Islet of Langerhans (tissue), 1 donor: ENCODE results near the gene PARP9.
A peak's percentile ranks its signal among the peaks of the same experiment; 100 is the strongest.
"Not testable (repeated sequence)": the region's sequence is repeated elsewhere in the genome, so short reads cannot be mapped to it uniquely, and the experiment has no call there.

Source experiments
- FAIRE-seq: peaks from one replicate; lab custom pipeline; 2011; peaks lifted over from hg19 to GRCh38; lab: Jason Lieb, UNC

PARP9 gene

GRCh38 chr3:122576174-122576940 is 12.3 kb upstream of the PARP9 start:
- FAIRE-seq, result no peak

GRCh38 chr3:122572940-122573412 is 8.9 kb upstream of the PARP9 start:
- no peak for FAIRE-seq

GRCh38 chr3:122568755-122569154 is 4.7 kb upstream of the PARP9 start:
- FAIRE-seq, result no peak

- FAIRE-seq, result not testable (repeated sequence)
Observed at GRCh38 chr3:122568131-122568530, 4.0 kb upstream of the PARP9 start.

- no peak for FAIRE-seq
Observed at GRCh38 chr3:122563717-122564025, 429 bp downstream of the PARP9 start.

DNA sequence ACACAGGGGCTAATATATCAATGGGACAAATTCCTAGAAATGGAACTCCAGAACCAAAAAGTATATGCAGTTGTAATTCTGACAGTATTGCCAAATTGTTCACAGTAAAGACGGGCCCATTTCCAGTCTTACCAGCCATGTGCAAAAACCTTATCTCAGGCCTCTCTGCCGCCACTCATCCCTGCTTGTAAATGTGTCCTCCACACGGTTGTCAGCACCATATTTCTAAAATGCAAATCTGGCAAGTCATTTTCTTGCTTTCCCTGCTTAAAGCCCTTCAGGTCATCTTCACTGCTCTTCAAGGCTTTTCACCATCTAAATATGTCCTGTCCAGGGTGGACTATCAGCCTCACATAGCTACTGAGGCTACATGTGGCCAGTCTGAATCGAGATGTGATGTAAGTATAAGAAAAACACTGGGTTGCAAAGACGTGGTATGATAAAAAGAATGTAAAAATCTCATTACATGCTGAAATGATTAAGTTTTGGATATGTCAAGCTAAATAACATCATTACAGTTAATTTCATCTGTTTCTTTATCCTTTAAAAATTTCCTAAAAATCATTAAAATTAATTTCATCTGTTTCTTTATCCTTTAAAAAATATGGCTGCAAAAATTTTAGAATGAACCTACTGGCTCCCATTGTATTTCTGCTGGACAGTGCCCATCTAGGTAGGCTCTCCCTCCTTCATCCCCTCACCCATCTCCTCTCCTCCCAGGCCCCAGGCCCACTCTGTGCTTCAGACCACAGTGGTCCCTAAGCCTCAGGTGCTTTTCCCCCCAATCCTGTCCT is 980 bp downstream of the PARP9 start:
- FAIRE-seq, result no peak

DNA sequence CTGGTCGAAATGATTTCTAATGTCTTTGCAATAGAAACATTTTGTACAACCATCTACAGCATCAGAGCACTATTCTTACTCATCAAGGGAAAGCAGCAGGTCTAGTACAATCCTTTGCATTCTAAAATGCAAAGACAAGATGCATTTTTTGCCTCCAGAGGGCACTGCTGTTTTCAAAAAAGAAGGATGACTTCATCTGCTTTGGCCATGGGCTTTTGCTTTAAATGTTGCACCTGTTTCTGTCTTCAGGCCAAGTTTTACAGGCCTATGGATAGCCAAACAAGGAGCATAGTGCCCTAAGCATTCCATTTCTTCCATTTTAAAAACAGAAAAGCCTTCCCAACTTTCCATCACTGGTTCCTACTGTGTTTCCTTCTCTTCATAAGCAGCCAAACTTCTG is 3.4 kb downstream of the PARP9 start:
- peak; percentile 95 for FAIRE-seq

DNA sequence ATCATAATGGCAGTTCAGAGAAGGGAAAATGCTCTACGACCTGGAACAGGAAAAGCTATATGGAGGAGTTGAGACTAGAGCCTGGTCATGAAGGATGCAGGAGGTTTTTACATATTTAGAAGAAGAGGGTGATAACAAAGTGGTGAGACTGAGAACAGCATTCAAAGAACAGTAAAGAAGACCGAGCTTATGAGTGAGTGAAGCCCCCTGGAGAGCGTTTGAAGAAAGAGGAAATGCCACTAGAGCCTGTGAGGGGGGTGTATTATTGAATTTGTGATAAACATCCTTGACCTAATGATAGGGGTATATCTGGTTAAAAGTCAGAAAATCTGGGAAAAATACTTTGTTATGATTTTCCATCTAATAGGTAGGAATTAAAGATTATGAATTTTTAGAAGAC is 4.2 kb downstream of the PARP9 start:
- FAIRE-seq, result no peak

DNA sequence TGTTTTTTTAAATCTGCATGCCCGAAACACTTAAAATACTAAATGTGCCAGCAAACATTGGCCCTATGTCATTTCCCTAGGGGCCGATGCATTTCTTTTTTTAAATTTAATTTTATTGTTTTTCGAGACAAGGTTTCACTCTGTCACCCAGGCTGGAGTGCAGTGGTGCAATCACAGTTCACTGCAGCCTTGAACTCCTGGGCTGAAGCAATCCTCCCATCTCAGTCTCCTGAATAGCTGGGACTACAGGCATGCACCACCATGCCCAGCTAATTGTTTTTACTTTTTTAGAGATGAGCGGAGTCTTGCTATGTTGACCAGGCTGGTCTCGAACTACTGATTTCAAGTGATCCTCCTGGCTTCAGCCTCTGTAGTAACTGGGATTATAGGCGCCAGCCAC is 5.5 kb downstream of the PARP9 start:
- no peak for FAIRE-seq

GRCh38 chr3:122557356-122557755 is 6.7 kb downstream of the PARP9 start:
- no peak for FAIRE-seq

DNA sequence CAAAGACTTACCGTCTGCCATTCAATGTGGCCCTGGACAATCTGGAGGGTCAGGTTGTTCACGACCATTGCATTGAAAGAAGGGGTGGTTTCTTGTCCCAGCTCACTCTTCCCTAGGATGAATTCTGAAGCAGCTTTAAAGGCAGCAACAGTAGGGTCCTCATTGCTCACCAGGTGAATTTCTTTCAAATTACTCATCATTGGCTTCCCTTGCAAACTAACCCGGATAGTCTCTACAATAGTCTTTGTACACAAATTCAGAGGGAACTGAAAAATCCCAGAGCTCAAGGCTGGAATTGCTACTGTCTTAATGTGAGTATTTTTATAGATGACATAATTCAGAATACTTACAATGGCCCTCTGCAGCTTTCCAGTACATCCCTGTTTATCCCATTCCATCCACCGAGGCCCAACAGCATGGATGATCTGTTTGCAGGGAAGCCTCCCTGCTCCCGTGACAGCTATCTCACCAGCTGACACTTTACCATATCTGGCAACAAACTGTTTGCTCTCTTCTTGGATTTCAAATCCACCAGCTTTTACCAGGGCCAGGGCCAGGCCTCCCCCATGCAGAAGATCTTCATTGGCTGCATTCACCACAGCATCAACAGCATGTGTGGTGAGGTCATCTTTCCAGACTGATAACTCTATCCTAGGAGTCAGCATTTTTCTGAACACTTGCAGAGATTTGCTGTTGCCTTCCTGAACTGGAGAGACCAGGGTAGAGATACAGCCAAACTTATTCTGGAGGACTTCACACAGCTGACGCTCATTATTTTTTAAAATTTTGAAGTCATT is 8.6 kb downstream of the PARP9 start:
- FAIRE-seq, result no peak

GRCh38 chr3:122553171-122553570 is 10.9 kb downstream of the PARP9 start:
- FAIRE-seq, result no peak

DNA sequence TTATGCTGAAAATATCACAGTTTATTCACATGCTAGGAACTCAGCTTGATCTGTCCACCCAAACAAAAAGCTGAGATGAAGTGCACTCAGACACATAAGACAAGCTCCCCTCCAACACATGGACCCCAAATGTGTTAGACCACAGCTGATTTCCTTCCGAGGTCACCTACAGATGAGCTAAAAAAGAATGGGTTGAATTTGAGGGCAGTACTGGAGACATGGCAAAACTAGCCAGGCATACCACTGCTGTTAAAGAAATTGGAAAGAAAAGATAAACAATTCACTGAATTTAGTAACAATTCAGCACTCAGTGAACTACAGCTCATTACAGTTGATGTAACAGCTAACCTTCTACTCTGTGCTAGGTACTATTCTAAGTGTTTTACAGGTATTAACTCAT is 15.5 kb downstream of the PARP9 start:
- no peak for FAIRE-seq

- FAIRE-seq, result no peak
Observed at GRCh38 chr3:122548076-122548475, 16.0 kb downstream of the PARP9 start.

DNA sequence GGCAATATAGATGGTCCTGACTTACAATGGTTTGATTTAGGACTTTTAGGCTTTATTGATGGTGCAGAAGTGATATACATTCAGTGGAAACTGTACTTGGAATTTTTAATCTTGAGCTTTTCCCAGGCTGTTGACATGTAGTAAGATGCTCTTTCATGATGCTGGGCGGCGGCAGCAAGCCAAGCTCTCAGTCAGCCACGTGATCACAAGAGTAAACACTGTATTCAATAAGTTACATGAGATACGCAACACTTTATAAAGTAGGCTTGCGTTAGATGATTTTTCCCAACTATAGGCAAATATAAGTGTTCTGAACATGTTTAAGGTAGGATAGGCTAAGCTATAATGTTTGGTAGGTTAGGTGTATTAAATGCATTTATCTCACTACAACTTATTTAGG is 17.9 kb downstream of the PARP9 start:
- no peak for FAIRE-seq

GRCh38 chr3:122538956-122539490 is 25.1 kb downstream of the PARP9 start:
- no peak for FAIRE-seq

DNA sequence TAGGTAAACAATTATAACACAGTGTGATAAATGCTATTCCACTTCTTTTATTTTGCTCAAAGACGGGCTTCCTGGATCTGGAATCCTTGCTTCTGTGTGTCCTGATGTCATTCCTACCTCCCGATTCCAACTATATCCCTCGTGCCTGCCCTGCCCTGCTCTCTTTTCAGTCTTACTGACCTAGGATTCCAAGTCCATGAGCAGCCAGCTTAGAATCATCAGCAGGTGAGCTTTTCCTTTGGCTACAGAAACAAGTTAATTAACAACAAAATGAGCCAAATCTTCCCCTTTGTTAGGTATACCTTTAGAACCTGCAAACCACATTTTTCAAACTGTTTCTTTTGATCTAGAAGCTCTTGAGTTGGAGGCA is 27.5 kb downstream of the PARP9 start:
- no peak for FAIRE-seq

DNA sequence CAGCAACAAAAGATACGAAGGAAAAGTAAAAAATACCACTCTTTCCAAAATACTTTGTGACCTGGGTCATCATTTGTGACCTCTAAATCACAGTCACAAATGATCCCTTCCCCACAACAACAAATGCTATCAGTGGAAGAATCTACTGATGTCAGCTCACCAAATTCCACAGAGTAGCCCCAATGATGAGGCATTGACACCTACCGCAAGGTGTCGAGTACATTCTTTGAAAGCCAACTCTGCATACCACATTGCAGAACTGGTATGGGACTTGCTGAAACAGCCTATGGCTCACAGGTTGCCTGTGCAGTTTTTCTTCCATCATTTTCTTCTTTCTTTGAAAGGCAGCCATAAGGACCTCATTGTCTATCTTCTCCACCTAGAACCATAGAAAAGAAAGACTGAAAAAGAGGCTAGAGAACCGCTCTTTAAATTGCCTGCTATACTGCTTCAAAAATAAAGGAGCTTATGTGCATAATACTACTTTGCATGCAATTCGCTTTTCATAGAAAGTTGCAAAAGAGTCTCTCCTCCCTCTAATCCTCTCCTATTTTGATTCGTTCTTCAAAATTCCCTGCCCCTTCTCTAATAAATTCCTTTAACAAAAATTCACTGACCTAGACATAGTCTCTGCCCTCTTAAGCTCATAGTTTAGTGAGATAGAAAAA is 28.0 kb downstream of the PARP9 start:
- FAIRE-seq, result no peak

- FAIRE-seq, result no peak
Observed at GRCh38 chr3:122533931-122534334, 30.2 kb downstream of the PARP9 start.

- no peak for FAIRE-seq
Observed at GRCh38 chr3:122533480-122533879, 30.6 kb downstream of the PARP9 start.

DNA sequence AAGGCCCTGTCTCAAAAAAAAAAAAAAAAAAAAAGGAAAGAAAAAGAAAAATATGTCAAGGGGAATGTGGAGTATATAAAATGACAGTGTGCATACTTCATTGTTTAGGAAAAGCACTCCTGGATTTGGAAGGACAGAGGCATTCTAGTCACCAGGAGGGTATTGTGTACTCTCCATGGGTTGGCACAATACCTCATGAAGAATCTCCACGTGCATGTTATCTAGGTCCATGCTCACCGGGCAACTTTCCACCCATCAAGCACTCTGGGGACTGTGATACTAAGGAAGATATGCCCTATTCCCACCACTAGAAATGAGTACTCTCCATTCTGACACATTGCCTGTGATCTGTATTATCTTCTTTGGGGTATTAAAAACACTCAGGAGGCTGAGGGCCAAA is 33.9 kb downstream of the PARP9 start:
- FAIRE-seq, result no peak

DNA sequence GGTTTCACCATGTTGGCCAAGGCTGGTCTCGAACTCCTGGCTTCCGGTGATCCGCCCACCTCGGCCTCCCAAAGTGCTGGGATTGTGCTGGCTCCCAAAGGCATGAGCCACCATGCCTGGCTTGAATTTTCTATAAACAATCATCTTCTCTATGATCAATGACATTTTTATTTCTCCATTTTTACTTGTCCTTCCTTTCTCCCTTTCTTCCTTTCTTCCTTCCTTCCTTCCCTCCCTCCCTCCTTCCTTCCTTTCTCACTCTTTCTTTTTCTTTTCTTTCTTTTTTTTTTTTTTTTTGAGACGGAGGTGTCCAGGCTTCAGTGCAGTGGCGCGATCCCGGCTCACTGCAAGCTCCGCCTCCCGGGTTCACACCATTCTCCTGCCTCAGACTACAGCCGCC is 40.8 kb downstream of the PARP9 start:
- no peak for FAIRE-seq
